Neuron (in vitro differentiated cells): ENCODE data around the gene FREM1.

ENCODE experiments used
- H2AFZ ChIP-seq: one replicate; pipeline ENCODE4 v1.6.1; 2013; ENCODE audit warnings: low read depth, mild to moderate bottlenecking, inconsistent platforms, low read length, moderate library complexity
- H3K27me3 ChIP-seq: one replicate; pipeline ENCODE4 v1.6.1; 2013; ENCODE audit warnings: low read length; ENCODE audit not compliant: insufficient read depth
- H3K36me3 ChIP-seq: one replicate; pipeline ENCODE4 v1.6.1; 2013; ENCODE audit warnings: low read length; ENCODE audit not compliant: insufficient read depth
- H3K4me1 ChIP-seq: one replicate; pipeline ENCODE4 v1.6.1; 2013; ENCODE audit warnings: low read length; ENCODE audit not compliant: insufficient read depth
- H3K4me3 ChIP-seq: 2 replicates; pipeline ENCODE4 v1.5.1; 2013; ENCODE audit warnings: mild to moderate bottlenecking, low read length, moderate library complexity
- H3K9me3 ChIP-seq: one replicate; pipeline ENCODE4 v1.6.1; 2013; ENCODE audit warnings: low read length

The FREM1 gene

GRCh38 chr9:14907360-14907685 is 2.9 kb downstream of the FREM1 start:
- no peak overlapping the region for H3K4me3 ChIP-seq
- H3K4me1 ChIP-seq, result peaks cover 44% of the 10 kb centered on the region
- no peaks in the 10 kb centered on the region for H3K36me3 ChIP-seq
- no peak overlapping the region for H2AFZ ChIP-seq
- no peaks in the 10 kb centered on the region for H3K27me3 ChIP-seq
- no peaks in the 10 kb centered on the region for H3K9me3 ChIP-seq

DNA sequence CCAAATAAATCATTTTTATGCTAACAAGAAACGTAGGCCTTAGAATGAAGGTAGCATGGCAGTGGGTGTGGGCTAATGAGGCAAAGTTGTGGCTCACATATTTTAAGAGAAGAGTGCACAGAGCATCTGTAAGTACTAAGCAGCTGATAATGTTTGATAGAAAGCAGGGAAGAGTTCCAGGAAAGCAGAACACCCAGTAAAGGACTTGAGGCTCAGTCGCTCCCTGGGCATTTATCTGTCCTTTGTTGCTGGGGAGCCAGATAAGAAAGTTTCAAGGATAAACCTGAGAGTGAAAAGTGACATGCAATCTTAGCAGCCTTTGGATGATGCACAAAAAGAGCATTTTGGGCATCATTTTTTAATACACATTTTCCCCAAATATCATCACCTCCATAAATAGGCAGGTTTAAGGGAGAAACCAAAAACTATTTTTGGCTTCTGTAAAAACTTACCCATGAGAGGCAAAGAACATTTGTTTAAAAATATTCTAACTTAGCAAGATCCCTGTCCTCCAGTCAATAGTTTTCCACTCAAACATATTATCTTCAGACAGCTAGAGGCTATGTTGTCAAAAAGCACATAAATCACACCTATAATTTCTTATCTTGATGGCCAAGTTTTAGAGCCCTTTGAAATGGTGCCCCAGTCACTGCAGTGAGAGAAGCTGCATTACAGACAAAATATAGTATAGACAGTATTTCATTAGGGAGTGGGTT is 3.4 kb downstream of the FREM1 start:
- Histone ChIP-seq H3K36me3 (no peaks in the 10 kb centered on the region), H3K9me3 (no peaks in the 10 kb centered on the region), H3K4me3 (no peak overlapping the region), H3K27me3 (no peaks in the 10 kb centered on the region), H2AFZ (no peak overlapping the region), H3K4me1 (peaks cover 48% of the 10 kb centered on the region)

GRCh38 chr9:14906000-14906399 is 4.2 kb downstream of the FREM1 start:
- Histone ChIP-seq H3K36me3 (no peaks in the 10 kb centered on the region), H3K9me3 (no peaks in the 10 kb centered on the region), H3K4me1 (peaks cover 48% of the 10 kb centered on the region), H2AFZ (no peak overlapping the region), H3K27me3 (no peaks in the 10 kb centered on the region), H3K4me3 (no peak overlapping the region)

- H3K36me3 ChIP-seq, result no peaks in the 10 kb centered on the region
- H3K27me3 ChIP-seq, result no peaks in the 10 kb centered on the region
- peaks cover 3% of the 10 kb centered on the region for H3K9me3 ChIP-seq
- no peak overlapping the region for H3K4me3 ChIP-seq
- H2AFZ ChIP-seq, result no peak overlapping the region
- peaks cover 21% of the 10 kb centered on the region for H3K4me1 ChIP-seq
These were observed 7.2 kb downstream of the FREM1 start for GRCh38 chr9:14903040-14903439.

DNA sequence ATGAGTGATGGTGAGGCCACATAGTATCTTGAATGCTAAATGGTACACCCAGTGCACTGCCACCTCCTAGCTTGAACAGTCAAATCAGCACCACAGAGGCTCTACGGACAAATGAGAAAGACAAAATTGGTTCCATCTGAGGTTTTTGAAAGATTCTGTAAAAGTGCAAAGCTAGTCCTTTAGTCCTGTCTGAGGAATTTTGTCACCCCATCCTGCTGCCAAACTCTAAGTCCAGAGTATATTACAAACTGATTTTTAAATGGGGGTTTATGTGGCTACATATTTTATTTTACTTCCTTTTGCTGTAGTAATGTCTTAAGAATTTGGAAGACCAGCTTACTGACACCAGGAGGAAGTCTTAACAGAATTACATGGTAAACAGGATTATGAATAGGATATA is 7.7 kb downstream of the FREM1 start:
- Histone ChIP-seq H3K9me3 (peaks cover 3% of the 10 kb centered on the region), H2AFZ (no peak overlapping the region), H3K4me3 (no peak overlapping the region), H3K4me1 (peaks cover 17% of the 10 kb centered on the region), H3K36me3 (no peaks in the 10 kb centered on the region), H3K27me3 (no peaks in the 10 kb centered on the region)

DNA sequence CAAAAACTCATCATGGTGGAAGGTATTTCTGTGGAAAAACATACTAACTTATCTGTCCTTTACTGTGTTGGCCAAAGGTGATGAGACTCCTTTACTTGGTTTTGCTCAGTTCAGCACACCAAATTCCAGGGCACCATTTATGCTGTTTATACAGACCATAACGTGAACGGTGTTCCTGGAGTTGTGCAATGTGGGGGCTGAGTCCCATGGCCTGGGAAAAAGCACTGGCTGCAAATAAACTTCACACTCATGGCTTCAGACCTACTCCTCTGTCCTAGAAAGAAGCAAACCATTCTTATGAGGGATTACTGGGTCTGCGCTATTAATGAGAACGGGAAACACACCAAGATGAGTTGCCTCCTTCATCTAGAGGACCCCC is 10.4 kb downstream of the FREM1 start:
- Histone ChIP-seq H3K9me3 (peaks cover 3% of the 10 kb centered on the region), H3K4me1 (peaks cover 18% of the 10 kb centered on the region), H3K27me3 (no peaks in the 10 kb centered on the region), H2AFZ (no peak overlapping the region), H3K36me3 (no peaks in the 10 kb centered on the region), H3K4me3 (no peak overlapping the region)

GRCh38 chr9:14899042-14899814 is 11.0 kb downstream of the FREM1 start:
- no peak overlapping the region for H2AFZ ChIP-seq
- H3K36me3 ChIP-seq, result no peaks in the 10 kb centered on the region
- no peak overlapping the region for H3K4me3 ChIP-seq
- H3K27me3 ChIP-seq, result no peaks in the 10 kb centered on the region
- peaks cover 18% of the 10 kb centered on the region for H3K4me1 ChIP-seq
- H3K9me3 ChIP-seq, result peaks cover 3% of the 10 kb centered on the region

DNA sequence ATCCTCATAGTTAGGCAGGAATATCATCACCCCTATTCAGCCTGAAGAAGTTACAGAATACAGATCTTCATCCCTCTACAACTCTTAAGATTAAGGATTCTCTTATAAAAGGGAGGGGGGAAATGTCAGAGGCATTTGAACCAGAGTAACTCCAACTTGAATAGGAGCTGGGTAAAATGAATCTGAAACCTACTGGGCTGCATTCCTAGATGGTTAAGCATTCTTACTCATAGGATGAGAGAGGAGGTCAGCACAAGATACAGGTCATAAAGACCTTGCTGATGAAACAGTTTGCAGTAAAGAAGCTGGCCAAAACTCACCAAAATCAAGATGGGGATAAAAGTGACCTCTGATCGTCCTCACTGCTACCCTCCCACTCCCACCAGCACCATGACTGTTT is 14.4 kb downstream of the FREM1 start:
- peaks cover 3% of the 10 kb centered on the region for H3K9me3 ChIP-seq
- H3K27me3 ChIP-seq, result no peaks in the 10 kb centered on the region
- no peak overlapping the region for H3K4me3 ChIP-seq
- H2AFZ ChIP-seq, result no peak overlapping the region
- no peaks in the 10 kb centered on the region for H3K36me3 ChIP-seq
- H3K4me1 ChIP-seq, result peaks cover 12% of the 10 kb centered on the region

DNA sequence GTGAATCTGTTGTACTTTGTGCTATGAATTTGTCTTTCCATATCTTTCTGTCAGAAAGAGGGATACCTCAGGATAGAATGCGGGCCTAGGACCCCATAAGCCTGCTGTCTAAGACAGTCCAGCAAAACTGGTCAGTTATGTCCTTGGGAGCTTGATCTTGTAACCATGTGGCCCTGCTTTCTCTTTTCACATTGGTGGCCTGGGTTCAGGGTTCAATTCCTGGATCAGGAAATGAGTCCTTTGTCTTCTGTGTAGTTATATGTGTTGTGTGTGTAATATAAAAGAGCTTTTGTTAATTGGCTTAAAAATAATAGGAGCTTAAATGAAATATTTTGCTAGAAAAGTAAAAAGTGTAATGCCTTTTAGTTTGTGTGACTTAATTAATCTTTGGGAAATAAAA is 16.9 kb downstream of the FREM1 start:
- peaks cover 12% of the 10 kb centered on the region for H3K4me1 ChIP-seq
- no peaks in the 10 kb centered on the region for H3K27me3 ChIP-seq
- no peaks in the 10 kb centered on the region for H3K9me3 ChIP-seq
- no peaks in the 10 kb centered on the region for H3K36me3 ChIP-seq
- no peak overlapping the region for H2AFZ ChIP-seq
- no peak overlapping the region for H3K4me3 ChIP-seq

DNA sequence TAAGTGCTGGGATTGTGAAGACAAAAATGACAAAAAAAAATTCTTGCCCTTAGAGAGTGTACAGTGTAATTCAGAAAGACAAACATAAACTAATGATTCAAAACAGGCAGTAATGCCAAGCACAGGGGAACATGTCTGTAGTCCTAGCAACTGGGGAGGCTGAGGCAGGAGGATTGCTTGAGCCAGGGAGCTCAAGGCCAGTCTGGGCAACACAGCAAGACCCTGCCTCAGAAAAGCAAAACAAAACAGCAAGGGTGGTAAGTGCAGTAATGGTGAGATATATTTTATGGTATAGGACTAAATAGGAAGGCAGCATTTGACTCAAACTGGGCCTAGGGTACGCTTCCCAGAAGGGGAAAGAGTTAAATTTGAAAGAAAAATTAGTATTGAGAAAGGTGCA is 18.9 kb downstream of the FREM1 start:
- H3K36me3 ChIP-seq, result no peaks in the 10 kb centered on the region

DNA sequence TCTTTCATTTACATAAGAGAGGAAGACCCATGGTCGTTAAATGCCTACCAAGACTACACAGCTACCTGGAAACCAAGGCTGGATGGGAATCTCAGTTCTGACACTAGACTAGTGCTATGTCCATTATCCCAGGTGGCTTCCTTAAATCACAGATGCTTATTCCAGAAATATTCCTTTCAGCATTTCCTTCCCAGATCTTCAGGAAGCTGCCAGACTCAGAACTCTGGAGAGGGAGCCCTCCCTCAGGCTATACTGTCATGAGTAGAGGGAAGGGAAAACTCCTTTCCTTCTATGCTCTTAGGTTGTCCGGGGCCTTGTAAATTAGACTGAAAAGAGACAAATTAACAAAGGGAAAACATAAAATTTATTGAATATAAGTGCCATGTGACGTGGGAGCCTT is 20.8 kb downstream of the FREM1 start:
- no peak overlapping the region for H2AFZ ChIP-seq
- H3K4me1 ChIP-seq, result no peaks in the 10 kb centered on the region
- no peaks in the 10 kb centered on the region for H3K9me3 ChIP-seq
- H3K27me3 ChIP-seq, result no peaks in the 10 kb centered on the region
- no peaks in the 10 kb centered on the region for H3K36me3 ChIP-seq
- H3K4me3 ChIP-seq, result no peak overlapping the region

More for the DNA sequence above, 18.9 kb downstream of the FREM1 start:
- no peak overlapping the region for H2AFZ ChIP-seq
- no peaks in the 10 kb centered on the region for H3K9me3 ChIP-seq
- no peaks in the 10 kb centered on the region for H3K27me3 ChIP-seq
- H3K4me3 ChIP-seq, result no peak overlapping the region
- H3K4me1 ChIP-seq, result peaks cover 5% of the 10 kb centered on the region

GRCh38 chr9:14888875-14889274 is 21.4 kb downstream of the FREM1 start:
- H3K27me3 ChIP-seq, result no peaks in the 10 kb centered on the region
- no peak overlapping the region for H2AFZ ChIP-seq
- H3K4me1 ChIP-seq, result no peaks in the 10 kb centered on the region
- no peak overlapping the region for H3K4me3 ChIP-seq
- no peaks in the 10 kb centered on the region for H3K9me3 ChIP-seq
- no peaks in the 10 kb centered on the region for H3K36me3 ChIP-seq

GRCh38 chr9:14888272-14888671 is 22.0 kb downstream of the FREM1 start:
- no peaks in the 10 kb centered on the region for H3K36me3 ChIP-seq
- no peak overlapping the region for H3K4me3 ChIP-seq
- H3K27me3 ChIP-seq, result no peaks in the 10 kb centered on the region
- H3K4me1 ChIP-seq, result no peaks in the 10 kb centered on the region
- H2AFZ ChIP-seq, result no peak overlapping the region
- no peaks in the 10 kb centered on the region for H3K9me3 ChIP-seq

- Histone ChIP-seq H3K27me3 (no peaks in the 10 kb centered on the region), H3K9me3 (no peaks in the 10 kb centered on the region), H3K4me3 (no peak overlapping the region), H3K4me1 (no peaks in the 10 kb centered on the region), H3K36me3 (no peaks in the 10 kb centered on the region), H2AFZ (no peak overlapping the region)
These were observed 23.1 kb downstream of the FREM1 start for GRCh38 chr9:14887149-14887548.
